EH (cell line): ENCODE data around the gene GRID2.

Experiments
- DNase-seq: peaks from one replicate; pipeline ENCODE4 v3.0.0-alpha.2; 2015; ENCODE audit warnings: low read depth

The GRID2 gene

DNA sequence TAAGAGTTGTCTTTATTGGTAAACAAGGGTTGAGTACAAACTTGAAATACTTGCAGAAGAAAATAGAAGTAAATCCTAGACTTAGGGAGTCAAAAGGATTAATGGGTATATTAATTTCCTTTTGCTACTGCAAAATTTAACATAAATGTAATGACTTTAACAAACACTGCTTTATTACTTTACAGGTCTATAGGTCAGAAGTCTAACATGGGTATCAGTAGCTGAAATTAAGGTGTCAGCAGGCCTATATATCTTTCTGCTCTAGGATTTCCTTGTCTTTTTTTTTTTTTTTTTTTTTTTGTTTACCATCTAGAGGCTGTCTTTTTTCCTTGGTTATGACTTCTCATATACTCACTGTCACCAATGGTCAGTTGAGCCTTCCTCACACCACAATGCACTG, 220.4 kb downstream of the GRID2 start:
- no peak for DNase-seq

- no peak for DNase-seq
Observed at GRCh38 chr4:92528541-92528940, 224.8 kb downstream of the GRID2 start.

GRCh38 chr4:92529510-92529909, 225.7 kb downstream of the GRID2 start:
- DNase-seq = no peak

DNA sequence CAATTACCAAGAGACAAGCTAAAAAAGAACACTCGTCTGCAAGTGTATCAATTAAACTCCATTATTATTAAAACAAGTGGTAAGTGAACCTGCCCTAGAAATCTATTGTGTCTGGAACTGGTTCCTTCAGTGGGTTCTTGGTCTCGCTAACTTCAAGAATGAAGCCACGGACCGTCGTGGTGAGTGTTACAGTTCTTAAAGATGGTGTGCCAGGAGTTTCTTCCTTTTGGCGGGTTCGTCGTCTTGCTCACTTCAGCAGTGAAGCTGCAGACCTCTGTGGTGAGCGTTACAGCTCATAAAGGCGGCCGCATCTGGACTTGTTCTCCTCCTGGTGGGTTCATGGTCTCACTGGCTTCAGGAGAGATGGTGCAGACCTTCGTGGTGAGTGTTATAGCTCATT, 231.8 kb downstream of the GRID2 start:
- no peak for DNase-seq

DNA sequence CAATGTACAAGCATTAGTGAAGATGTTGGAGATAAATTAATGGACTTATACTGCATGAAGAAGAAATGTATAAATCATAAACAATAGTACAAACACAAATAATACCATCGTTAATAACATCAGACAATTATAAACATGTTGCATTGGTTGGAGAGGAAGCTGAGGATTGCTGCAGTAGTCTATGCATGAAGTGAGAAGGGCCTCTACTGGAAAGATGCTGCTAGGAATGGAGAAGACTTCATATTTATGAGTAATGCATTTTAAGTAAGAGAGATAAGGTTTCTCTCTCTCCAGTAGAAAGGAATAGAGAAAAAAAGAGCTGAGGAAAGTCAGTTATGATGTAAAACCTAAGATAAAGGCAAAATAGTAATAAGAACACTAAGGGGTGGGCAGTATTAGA, 247.8 kb downstream of the GRID2 start:
- no peak for DNase-seq

DNA sequence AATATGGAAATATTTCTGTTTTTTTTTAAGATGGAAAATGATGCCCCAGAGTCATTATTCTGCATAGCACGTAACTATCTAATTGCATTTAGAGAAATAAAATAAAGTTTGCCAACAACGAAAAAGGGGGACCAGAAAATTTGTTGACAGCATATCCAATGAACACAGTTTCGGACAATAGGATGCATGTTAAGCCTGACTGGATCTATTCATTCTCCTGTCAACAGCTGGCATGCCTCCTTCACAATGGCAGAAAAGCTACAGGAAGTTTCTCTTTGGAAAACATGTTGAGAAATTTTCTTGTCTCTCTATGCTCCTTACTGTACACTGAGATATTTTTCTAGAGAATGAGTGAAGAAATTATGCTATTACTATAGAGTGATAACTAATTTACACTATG, 262.5 kb downstream of the GRID2 start:
- no peak for DNase-seq

DNA sequence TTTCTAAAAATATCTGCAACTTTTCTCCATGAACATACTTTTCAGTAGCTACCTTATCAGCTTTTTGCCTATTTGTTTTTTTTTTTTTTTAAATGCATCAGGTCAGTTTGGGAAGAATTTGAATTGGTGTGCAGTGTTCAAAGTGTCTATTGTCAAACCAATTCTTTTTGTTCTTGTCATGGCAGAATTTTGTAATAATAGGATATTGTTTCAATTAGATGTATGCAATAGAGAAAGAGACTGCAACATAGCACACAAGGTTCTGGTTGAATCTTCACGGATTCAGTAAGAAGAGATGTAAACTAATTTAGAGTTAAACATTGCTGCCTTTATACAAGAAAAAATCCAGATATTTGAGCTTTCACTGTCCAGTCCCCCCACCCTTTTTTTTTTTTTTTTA, 277.1 kb downstream of the GRID2 start:
- DNase-seq = no peak

GRCh38 chr4:92599044-92599443, 295.3 kb downstream of the GRID2 start:
- no peak for DNase-seq

- DNase-seq = no peak
Observed at GRCh38 chr4:92600638-92601037, 296.9 kb downstream of the GRID2 start.

DNA sequence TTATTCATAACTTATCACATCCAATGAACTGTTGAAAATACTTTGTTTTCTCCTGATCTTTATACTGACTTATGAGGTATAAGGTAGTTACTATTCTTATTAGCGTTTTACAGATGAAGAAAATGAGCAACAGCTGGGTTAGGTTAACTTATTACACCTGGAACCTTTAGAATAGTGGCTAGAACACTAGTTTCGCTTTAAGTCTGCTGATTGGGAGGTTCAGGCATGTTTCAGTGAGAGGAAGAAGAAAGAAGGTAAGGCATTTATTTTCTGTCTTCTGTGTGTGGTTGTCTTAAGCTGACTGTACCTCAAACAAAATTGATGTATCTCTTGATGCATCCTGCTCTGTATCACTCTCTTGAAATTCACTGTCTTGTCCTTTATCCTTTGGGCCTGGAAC, 302.5 kb downstream of the GRID2 start:
- no peak for DNase-seq

DNA sequence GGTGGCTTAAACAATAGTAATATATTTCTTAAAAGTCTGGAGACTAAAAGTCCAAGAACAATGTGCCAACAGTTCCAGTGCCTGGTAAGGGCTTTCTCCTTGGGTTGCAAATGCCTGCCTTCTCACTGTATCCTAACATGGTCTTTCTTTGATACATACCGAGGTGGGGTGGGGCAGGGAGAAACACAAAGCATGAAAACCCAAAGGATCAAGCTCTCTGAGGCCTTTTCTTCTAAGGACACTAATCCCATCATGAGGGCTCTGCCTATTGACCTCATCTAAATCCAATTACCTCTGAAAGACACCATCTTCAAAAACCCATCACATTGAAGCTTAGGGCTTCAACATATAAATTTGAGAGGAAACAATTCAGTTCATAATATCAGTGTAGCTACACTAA, 311.3 kb downstream of the GRID2 start:
- no peak for DNase-seq

GRCh38 chr4:92618968-92619367, 315.2 kb downstream of the GRID2 start:
- DNase-seq = no peak

DNA sequence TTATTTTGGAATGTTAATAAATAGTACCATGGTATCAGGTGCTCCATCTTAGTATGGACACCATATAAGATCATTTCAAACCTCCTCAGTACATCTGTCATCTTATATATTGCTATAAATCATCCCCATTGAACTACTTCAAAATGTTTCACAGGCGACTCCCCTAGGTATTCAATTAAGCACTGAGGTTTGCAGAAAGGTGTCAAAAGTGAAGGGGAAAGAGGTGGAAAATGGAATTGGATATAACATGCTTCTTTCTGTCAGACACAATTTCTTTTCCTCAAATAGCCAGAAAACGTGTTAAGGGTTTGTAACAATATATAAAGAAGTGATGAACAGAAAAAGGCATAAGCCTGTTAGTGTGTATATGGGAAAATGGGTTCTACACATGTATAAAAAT, 325.5 kb downstream of the GRID2 start:
- no peak for DNase-seq

DNA sequence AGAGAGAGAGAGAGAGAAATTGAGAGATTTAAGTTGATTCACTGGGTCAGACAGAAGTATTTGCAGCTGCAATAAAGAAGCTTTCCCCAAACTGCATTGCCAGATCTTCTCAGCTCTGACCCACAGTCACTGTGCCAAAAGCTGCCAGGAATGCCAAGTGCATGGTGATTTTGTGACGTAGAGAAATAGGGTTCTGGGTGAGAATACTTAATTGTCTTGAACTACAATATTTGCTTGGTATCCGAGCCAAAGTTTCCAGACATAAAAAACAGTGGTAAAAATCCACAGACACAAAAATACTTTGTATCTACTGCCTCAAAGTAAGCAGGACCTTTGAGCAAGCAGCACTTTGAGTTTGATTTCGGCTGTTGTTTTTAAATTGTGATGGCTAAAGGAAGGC, 331.1 kb downstream of the GRID2 start:
- no peak for DNase-seq

DNA sequence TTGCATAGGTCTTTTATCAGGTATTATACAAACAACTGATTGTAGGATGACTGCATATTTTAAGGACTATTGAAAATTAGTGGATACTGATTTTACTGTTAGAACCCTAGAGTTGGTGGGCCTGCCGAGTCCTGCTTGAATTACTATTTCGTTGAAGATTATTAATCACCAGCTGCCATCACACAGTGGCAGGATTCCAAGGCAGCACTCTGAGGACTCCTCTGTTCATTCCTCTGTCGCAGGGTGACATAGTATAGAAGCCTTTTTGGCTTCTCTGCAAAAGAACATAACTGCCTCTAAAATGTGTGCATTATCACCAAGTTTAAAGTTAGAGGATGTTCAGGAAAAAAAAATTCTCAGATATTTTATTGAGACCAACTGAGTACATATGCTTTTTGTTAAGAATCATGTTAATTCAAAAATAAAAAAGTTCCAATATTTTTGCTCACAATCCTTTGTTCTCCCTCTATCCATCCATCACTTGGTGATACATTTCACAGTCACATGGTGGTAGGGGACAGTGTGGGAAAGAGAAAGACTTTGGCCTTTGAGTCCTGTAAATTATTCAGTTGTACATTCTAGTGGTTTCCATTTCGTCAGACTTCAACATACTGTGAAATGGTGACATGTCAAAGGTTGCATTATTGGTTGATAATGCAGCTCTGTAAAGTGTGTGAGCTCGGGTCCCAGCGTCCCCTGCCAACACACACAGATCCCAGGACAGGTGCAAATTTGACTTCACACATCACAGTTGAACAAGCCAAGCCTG, 332.5 kb downstream of the GRID2 start:
- DNase-seq = no peak

DNA sequence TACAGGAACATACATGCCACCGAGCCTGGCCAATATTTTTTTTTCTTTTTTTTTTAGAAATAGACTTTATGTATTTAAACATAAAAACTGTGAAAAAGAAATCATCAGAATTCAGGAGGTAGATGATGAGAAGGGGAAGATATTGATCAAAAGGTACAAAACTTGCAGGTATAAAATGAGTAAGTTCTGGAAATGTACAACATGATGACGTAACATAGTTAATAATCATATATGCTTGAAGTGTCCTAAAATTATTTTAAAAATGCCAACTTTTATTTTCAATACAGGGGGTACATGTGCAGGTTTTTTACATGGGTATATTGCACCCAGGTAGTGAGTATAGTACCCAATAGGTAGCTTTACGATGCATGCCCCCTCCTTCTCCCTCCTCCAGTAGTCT, 337.6 kb downstream of the GRID2 start:
- no peak for DNase-seq

DNA sequence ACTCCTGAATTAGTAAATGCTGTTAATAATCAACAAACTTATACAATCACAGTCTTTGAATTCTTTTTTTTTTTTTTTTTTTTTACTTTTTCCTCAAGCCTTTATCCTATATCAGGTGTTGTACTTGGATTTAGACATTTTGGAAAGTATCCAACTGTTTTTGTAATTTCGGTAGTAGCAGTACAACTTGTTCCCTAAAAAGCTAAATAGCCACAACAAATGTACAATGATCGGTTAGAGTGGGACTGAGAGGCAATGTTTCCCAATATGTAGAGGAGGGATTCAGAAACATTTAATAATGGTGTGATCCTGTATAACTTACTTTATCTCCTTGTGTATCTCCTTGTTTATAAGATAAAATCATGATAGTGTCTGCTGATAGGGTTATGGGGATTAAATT, 343.1 kb downstream of the GRID2 start:
- no peak for DNase-seq

DNA sequence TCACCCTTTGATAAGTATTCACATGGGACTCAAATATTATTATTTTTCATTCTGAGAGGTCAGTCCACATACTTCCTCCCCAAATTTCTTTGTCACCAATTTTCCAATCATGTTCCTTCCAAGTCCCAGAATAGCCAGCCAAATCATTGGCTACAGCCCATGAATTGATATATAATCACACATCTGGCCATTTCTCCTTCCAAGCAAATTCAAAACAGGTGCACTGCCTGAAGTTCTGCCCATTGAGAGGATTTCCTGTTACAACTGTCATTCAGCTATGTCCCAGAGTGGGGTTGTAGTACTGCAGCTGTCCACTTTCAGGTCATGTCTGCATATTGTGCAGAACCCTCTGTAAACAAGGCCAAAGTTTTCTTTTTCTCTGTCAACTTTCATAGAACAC, 347.8 kb downstream of the GRID2 start:
- no peak for DNase-seq

- no peak for DNase-seq
Observed at GRCh38 chr4:92654084-92654483, 350.3 kb downstream of the GRID2 start.

DNA sequence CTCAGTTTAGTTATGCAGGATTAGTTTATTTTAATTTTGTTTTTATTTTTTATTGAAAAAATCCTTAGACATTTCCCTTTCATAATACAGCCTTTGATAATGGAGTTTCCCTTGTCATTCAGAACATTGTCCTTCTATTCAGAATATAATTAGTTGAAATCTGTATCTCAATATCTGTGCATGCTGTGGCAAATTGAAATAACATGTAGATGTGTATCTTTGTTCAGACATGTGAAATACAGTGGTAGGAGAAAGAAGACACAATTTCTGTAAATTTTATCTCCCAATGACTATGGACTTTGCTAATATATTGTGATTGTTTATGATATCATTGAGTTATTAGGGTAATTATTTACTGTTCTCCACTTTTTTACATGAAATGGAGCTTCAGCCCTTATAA, 353.9 kb downstream of the GRID2 start:
- no peak for DNase-seq

DNA sequence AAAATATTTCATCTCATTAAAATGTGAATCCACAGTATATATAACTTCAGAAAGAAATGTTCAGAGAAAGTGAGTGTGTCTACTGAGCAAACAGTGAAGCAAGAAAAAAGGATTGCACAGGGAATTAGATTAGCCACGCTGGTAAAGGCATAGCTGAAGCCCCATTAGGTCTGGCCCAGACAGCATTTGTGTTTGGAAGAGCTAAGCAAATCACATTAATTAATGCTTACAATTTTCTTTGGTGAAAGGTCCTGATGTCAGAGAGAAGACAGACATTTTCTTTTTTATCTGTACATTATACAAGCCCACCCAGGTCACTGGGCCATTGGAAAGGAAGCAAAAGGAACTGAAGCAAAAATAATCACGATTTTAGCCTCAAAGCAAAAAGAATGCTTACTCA, 354.6 kb downstream of the GRID2 start:
- DNase-seq = no peak

DNA sequence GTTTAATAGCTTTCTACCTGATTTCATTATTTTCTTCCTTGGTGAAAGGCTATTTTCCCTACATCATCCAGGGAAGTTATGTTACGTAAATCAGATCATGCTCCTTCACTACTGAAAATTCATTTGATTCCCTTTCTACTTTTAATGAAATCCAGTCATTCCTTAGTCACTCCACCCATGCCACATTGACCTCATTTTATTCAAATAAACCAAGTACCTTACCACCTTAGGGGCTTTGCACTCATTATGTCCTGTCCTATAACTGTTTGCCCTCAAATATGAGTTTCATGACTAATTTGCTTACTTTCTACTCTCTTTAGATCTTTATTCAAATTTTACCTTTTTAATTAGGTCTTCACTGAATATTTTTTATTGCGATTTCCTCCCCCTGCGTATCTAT, 374.0 kb downstream of the GRID2 start:
- no peak for DNase-seq

GRCh38 chr4:92678292-92678691, 374.5 kb downstream of the GRID2 start:
- no peak for DNase-seq

GRCh38 chr4:92679149-92679548, 375.4 kb downstream of the GRID2 start:
- DNase-seq = no peak

- no peak for DNase-seq
Observed at GRCh38 chr4:92714640-92715039, 410.9 kb downstream of the GRID2 start.
